Peyer's patch (tissue), 4 donors: ENCODE measurements around the gene SETD2.

Experiments
- POLR2A ChIP-seq, 2 donors: fragments of 450-650 bp; IDR thresholded peaks; one replicate each; pipeline ENCODE4 v1.5.1; 2017; ENCODE audit warnings: antibody characterized with exemption in 2 of 2, mild to moderate bottlenecking in 2 of 2, moderate library complexity in 2 of 2
- TF ChIP-seq, protein P1 (sequence below), 6 experiments: fragments of 450-650 bp in 4 of 6; fragments of 200-600 bp in 2 of 6; sonication (generic) in 1 of 6; IDR thresholded peaks; one replicate each; pipeline ENCODE4 v1.5.1; 2017 to 2019; ENCODE audit warnings: antibody characterized with exemption in 6 of 6, mild to moderate bottlenecking in 3 of 6, moderate library complexity in 1 of 6

DNA sequence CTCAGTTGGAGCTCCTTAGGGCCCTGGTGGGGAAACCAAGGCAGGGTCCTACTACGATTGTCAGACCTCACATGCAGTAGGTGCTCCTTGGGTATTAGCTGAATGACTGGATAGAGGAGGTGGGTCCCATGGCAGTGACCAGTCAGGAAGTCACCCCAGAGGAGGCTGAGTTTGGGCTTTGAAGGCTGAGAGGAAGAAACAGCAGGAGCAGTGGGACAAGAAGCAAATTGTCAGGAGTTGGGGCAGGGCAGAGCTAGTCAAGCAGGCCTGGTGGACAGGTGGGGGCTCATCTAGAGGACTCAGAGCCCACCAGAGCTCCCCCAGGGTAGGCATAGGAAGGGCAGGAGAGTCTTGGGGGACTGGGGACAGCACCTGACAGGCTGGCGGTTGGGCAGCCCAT lies 181.4 kb downstream of the SETD2 start:
- TF ChIP-seq, protein P1, sequence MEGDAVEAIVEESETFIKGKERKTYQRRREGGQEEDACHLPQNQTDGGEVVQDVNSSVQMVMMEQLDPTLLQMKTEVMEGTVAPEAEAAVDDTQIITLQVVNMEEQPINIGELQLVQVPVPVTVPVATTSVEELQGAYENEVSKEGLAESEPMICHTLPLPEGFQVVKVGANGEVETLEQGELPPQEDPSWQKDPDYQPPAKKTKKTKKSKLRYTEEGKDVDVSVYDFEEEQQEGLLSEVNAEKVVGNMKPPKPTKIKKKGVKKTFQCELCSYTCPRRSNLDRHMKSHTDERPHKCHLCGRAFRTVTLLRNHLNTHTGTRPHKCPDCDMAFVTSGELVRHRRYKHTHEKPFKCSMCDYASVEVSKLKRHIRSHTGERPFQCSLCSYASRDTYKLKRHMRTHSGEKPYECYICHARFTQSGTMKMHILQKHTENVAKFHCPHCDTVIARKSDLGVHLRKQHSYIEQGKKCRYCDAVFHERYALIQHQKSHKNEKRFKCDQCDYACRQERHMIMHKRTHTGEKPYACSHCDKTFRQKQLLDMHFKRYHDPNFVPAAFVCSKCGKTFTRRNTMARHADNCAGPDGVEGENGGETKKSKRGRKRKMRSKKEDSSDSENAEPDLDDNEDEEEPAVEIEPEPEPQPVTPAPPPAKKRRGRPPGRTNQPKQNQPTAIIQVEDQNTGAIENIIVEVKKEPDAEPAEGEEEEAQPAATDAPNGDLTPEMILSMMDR (IDR thresholded peaks at IDR 0.05) = no peak
- TF ChIP-seq POLR2A (IDR thresholded peaks at IDR 0.05) = no peak
